Loucy (cell line): ENCODE data around the gene STK39.
"Not testable (repeated sequence)": the region's sequence is repeated elsewhere in the genome, so short reads cannot be mapped to it uniquely, and the experiment has no call there.

Experiments
- H2AFZ ChIP-seq: fragments of 200-600 bp; sonication (generic); 2 replicates; pipeline ENCODE4 v1.6.0; 2016; ENCODE audit warnings: antibody characterized with exemption, mild to moderate bottlenecking, low read length, moderate library complexity
- H3F3A ChIP-seq: fragments of 200-600 bp; 2 replicates; pipeline ENCODE4 v1.6.0; 2016; ENCODE audit warnings: antibody characterized with exemption, low read depth, mild to moderate bottlenecking
- H3K27me3 ChIP-seq: fragments of 200-600 bp; sonication (generic); 2 replicates; pipeline ENCODE4 v1.6.1; 2014; ENCODE audit warnings: low read length, mild to moderate bottlenecking; ENCODE audit not compliant: insufficient read depth, poor library complexity, severe bottlenecking
- H3K36me3 ChIP-seq: fragments of 200-600 bp; sonication (generic); 2 replicates; pipeline ENCODE4 v1.6.1; 2016; ENCODE audit warnings: low read length; ENCODE audit not compliant: insufficient read depth
- H3K4me1 ChIP-seq: fragments of 200-600 bp; sonication (generic); 2 replicates; pipeline ENCODE4 v1.5.1; 2014; ENCODE audit warnings: low read length, mild to moderate bottlenecking; ENCODE audit not compliant: insufficient read depth, poor library complexity, severe bottlenecking
- H3K4me2 ChIP-seq: fragments of 200-600 bp; sonication (generic); 2 replicates; pipeline ENCODE4 v1.6.0; 2014; ENCODE audit warnings: antibody characterized with exemption, low read length, low read depth, mild to moderate bottlenecking; ENCODE audit not compliant: poor library complexity, severe bottlenecking
- H3K4me3 ChIP-seq: fragments of 200-600 bp; sonication (generic); 2 replicates; pipeline ENCODE4 v1.5.1; 2014; ENCODE audit warnings: low read length, mild to moderate bottlenecking, mixed read lengths; ENCODE audit not compliant: poor library complexity, severe bottlenecking
- H3K79me2 ChIP-seq: fragments of 200-600 bp; sonication (generic); 2 replicates; pipeline ENCODE4 v1.6.1; 2014; ENCODE audit warnings: low read length; ENCODE audit not compliant: insufficient read depth
- H3K9ac ChIP-seq: fragments of 200-600 bp; sonication (generic); 2 replicates; pipeline ENCODE4 v1.6.0; 2014; ENCODE audit warnings: mild to moderate bottlenecking, low read depth, low read length, moderate library complexity; ENCODE audit not compliant: poor library complexity, severe bottlenecking
- H3K9me2 ChIP-seq: fragments of 200-600 bp; sonication (generic); replicated peaks from 2 replicates; pipeline ENCODE4 v1.6.1; 2016; ENCODE audit warnings: low read depth, low read length, mixed read lengths
- H3K9me3 ChIP-seq: fragments of 200-600 bp; sonication (generic); 2 replicates; pipeline ENCODE4 v1.6.1; 2014; ENCODE audit warnings: mild to moderate bottlenecking, antibody characterized with exemption, low read length, low read depth; ENCODE audit not compliant: insufficient read depth
- H4K20me1 ChIP-seq: fragments of 200-600 bp; sonication (generic); 2 replicates; pipeline ENCODE4 v1.6.0; 2014; ENCODE audit warnings: antibody characterized with exemption, low read length, mild to moderate bottlenecking; ENCODE audit not compliant: insufficient read depth, poor library complexity, severe bottlenecking
- EZH2phosphoT487 ChIP-seq: fragments of 200-600 bp; IDR thresholded peaks from 2 replicates; pipeline ENCODE4 v1.6.1; 2018; ENCODE audit warnings: antibody characterized with exemption, mild to moderate bottlenecking, moderate library complexity, borderline replicate concordance
- TF ChIP-seq, protein P1 (sequence below): fragments of 200-600 bp; sonication (generic); conservative IDR thresholded peaks from 2 replicates; pipeline ENCODE4 v1.5.1; 2014; ENCODE audit warnings: mild to moderate bottlenecking, antibody characterized with exemption, low read length

The STK39 gene

DNA sequence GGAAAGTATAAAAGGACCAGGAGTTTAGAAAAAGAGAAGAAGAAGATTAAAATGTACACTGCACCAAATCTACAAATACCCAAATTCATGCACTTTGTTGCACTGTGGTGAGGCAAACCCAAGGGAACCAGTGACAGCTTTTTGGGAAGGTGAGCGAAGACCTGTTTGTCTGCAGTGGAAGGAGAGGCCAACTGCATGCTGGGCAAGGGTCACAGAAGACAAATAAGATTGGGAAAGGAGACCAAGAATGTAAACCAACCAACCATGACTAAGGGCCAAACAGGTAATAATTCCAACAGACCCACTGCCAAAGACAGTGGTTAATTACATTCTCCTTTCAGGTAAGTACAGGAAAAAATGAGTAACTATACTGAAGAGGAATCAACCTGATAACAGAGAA lies 202.8 kb downstream of the STK39 start:
- Histone ChIP-seq H3K9me3 (no peaks in the 10 kb centered on the region), H3K4me3 (no peak overlapping the region), H3K4me2 (no peak overlapping the region), H3K4me1 (peaks cover 7% of the 10 kb centered on the region), H4K20me1 (no peaks in the 10 kb centered on the region), H3K9me2 (no peaks in the 10 kb centered on the region), H3F3A (no peaks in the 10 kb centered on the region), H3K36me3 (peaks cover 16% of the 10 kb centered on the region; the same call in 1 of the 2 replicates), H3K9ac (no peak overlapping the region), H2AFZ (no peak overlapping the region), H3K79me2 (no peaks in the 10 kb centered on the region), H3K27me3 (no peaks in the 10 kb centered on the region)
- TF ChIP-seq EZH2phosphoT487: no peak
- TF ChIP-seq, protein P1, sequence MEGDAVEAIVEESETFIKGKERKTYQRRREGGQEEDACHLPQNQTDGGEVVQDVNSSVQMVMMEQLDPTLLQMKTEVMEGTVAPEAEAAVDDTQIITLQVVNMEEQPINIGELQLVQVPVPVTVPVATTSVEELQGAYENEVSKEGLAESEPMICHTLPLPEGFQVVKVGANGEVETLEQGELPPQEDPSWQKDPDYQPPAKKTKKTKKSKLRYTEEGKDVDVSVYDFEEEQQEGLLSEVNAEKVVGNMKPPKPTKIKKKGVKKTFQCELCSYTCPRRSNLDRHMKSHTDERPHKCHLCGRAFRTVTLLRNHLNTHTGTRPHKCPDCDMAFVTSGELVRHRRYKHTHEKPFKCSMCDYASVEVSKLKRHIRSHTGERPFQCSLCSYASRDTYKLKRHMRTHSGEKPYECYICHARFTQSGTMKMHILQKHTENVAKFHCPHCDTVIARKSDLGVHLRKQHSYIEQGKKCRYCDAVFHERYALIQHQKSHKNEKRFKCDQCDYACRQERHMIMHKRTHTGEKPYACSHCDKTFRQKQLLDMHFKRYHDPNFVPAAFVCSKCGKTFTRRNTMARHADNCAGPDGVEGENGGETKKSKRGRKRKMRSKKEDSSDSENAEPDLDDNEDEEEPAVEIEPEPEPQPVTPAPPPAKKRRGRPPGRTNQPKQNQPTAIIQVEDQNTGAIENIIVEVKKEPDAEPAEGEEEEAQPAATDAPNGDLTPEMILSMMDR: no peak

DNA sequence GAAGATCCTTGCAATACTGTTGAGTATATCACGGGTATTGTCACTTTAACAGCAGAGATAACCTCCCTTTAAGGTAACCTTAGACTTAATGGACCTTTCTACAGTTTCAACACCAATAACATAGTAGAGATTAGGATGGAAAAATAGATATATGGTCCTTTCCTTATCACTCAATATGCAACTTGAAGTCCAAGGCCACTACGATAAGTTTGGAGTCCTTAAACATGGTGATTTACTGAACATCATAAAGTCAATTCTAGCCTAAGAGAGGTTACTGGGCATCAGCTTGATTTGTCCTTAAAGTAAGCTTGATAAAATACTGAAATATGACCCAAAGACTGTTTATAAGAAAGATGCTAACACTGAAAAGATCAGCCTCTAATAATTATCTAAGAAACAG lies 203.2 kb downstream of the STK39 start:
- Histone ChIP-seq H3K4me1 (peaks cover 7% of the 10 kb centered on the region), H3K4me3 (no peak overlapping the region), H2AFZ (no peak overlapping the region), H3K27me3 (no peaks in the 10 kb centered on the region), H3K9me2 (no peaks in the 10 kb centered on the region), H3F3A (no peaks in the 10 kb centered on the region), H4K20me1 (no peaks in the 10 kb centered on the region), H3K36me3 (peaks cover 12% of the 10 kb centered on the region; the same call in 1 of the 2 replicates), H3K79me2 (no peaks in the 10 kb centered on the region), H3K9ac (no peak overlapping the region), H3K9me3 (no peaks in the 10 kb centered on the region), H3K4me2 (no peak overlapping the region)
- TF ChIP-seq, protein P1: no peak
- no peak for TF ChIP-seq EZH2phosphoT487

- not testable (repeated sequence) for H4K20me1 ChIP-seq, H3K27me3 ChIP-seq, H3K4me1 ChIP-seq, H3K79me2 ChIP-seq, H3K4me2 ChIP-seq, H3K9me2 ChIP-seq, H3K4me3 ChIP-seq, H3K9me3 ChIP-seq, H3F3A ChIP-seq, H3K9ac ChIP-seq, H3K36me3 ChIP-seq, H2AFZ ChIP-seq
These were observed 205.1 kb downstream of the STK39 start for GRCh38 chr2:168042127-168042824.

DNA sequence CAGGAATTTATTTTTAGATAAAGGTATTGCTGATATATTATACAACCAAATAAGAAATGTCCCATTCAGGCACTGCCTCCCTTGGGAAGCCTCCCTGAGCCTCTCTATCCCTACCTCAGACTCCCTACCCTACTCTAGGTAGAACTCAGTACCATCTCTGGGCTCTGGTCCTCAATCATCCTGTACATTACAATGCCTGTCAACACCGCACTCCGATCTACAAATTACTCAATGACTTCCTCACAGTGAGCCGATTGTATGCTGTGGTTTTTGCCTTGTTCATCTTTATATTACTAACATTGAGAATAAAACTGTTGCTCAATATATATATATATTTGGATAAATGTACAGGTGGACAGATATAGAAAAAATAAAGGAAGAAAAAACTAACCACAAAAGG lies 207.5 kb downstream of the STK39 start:
- no peaks in the 10 kb centered on the region for H3K4me1 ChIP-seq
- H3F3A ChIP-seq: no peaks in the 10 kb centered on the region
- TF ChIP-seq, protein P1: no peak
- no peak for TF ChIP-seq EZH2phosphoT487
- H3K79me2 ChIP-seq: no peaks in the 10 kb centered on the region
- H3K9me2 ChIP-seq: no peaks in the 10 kb centered on the region
- no peaks in the 10 kb centered on the region for H3K9me3 ChIP-seq
- no peaks in the 10 kb centered on the region for H4K20me1 ChIP-seq
- no peak overlapping the region for H2AFZ ChIP-seq
- no peaks in the 10 kb centered on the region for H3K27me3 ChIP-seq
- H3K4me2 ChIP-seq: no peak overlapping the region
- H3K36me3 ChIP-seq: peaks cover 2% of the 10 kb centered on the region; the same call in 1 of the 2 replicates
- no peak overlapping the region for H3K4me3 ChIP-seq
- no peak overlapping the region for H3K9ac ChIP-seq
